Measurements from ENCODE around the gene FOXO3.

FOXO3 gene

GRCh38 chr6:108630050-108630714, 69.5 kb downstream of the FOXO3 start:
- Histone ChIP-seq H3K4me1 (ENCODE audit: control insufficient read depth in 1 of 2, insufficient read depth in 2 of 2, low read length in 2 of 2) (peaks cover 7 to 16% of the 10 kb centered on the region in 2 experiments), H3K4me2 (ENCODE audit: low read length) (no peak overlapping the region), H2AK5ac (ENCODE audit: low read length) (no peak overlapping the region), H3K14ac (ENCODE audit: low read length) (no peak overlapping the region), H3K79me1 (ENCODE audit: low read length) (peaks cover 2% of the 10 kb centered on the region), H3K4me3 (ENCODE audit: low read depth, low read length) (no peak overlapping the region), H3K23ac (ENCODE audit: low read length) (no peak overlapping the region), H3K9ac (ENCODE audit: low read length) (no peak overlapping the region), H2AFZ (ENCODE audit: insufficient read depth, low read length, poor library complexity) (no peak overlapping the region), H2BK120ac (ENCODE audit: insufficient read depth, low read length, poor library complexity) (no peak overlapping the region), H2BK12ac (ENCODE audit: low read length) (no peak overlapping the region), H3K4ac (ENCODE audit: low read depth, low read length) (peak overlapping the region; percentile 4), H3K27me3 (ENCODE audit: insufficient read depth, low read length) (no peaks in the 10 kb centered on the region), H3K79me2 (ENCODE audit: control insufficient read depth, insufficient read depth, low read length, poor library complexity) (peaks cover 5% of the 10 kb centered on the region), H3K9me3 (ENCODE audit: insufficient read depth, low read depth, low read length) (no peaks in the 10 kb centered on the region), H4K91ac (ENCODE audit: low read depth, low read length) (no peak overlapping the region), H3K18ac (ENCODE audit: low read length) (no peak overlapping the region), H3K27ac (ENCODE audit: low read depth, low read length) (peak overlapping the region; percentile 5), H4K8ac (ENCODE audit: low read depth, low read length) (no peak overlapping the region), H3K36me3 (ENCODE audit: control insufficient read depth in 1 of 2, insufficient read depth in 2 of 2, low read length in 2 of 2) (no peaks in the 10 kb centered on the region), H4K12ac (ENCODE audit: low read depth, low read length) (no peak overlapping the region), H2BK5ac (ENCODE audit: low read depth, low read length, poor library complexity) (no peak overlapping the region)
- WGBS (ENCODE audit: extremely low coverage, insufficient coverage, insufficient read length) = 100% methylated on average over 1 of the region's 4 CpGs
- DNase-seq = peak in 1 of 2 donors; percentile 15

- no peaks in the 10 kb centered on the region for H3K9me3 ChIP-seq (ENCODE audit: insufficient read depth, low read depth, low read length)
- no peak overlapping the region for H2AK5ac ChIP-seq (ENCODE audit: low read length)
- no peak overlapping the region for H3K4me2 ChIP-seq (ENCODE audit: low read length)
- no peak overlapping the region for H3K27ac ChIP-seq (ENCODE audit: low read depth, low read length)
- peak overlapping the region; percentile 31 for H4K8ac ChIP-seq (ENCODE audit: low read depth, low read length)
- H3K9ac ChIP-seq (ENCODE audit: low read length) = no peak overlapping the region
- no peak overlapping the region for H2BK120ac ChIP-seq (ENCODE audit: insufficient read depth, low read length, poor library complexity)
- H2AFZ ChIP-seq (ENCODE audit: insufficient read depth, low read length, poor library complexity) = no peak overlapping the region
- no peak overlapping the region for H4K91ac ChIP-seq (ENCODE audit: low read depth, low read length)
- no peak overlapping the region for H3K14ac ChIP-seq (ENCODE audit: low read length)
- no peak overlapping the region for H3K23ac ChIP-seq (ENCODE audit: low read length)
- no peak overlapping the region for H3K4me3 ChIP-seq (ENCODE audit: low read depth, low read length)
- no peak overlapping the region for H2BK12ac ChIP-seq (ENCODE audit: low read length)
- peaks cover 2% of the 10 kb centered on the region for H3K79me1 ChIP-seq (ENCODE audit: low read length)
- peak overlapping the region; percentile 86 for H3K4ac ChIP-seq (ENCODE audit: low read depth, low read length)
- peaks cover 12 to 21% of the 10 kb centered on the region in 2 experiments for H3K4me1 ChIP-seq (ENCODE audit: control insufficient read depth in 1 of 2, insufficient read depth in 2 of 2, low read length in 2 of 2)
- H3K18ac ChIP-seq (ENCODE audit: low read length) = no peak overlapping the region
- H3K79me2 ChIP-seq (ENCODE audit: control insufficient read depth, insufficient read depth, low read length, poor library complexity) = peaks cover 10% of the 10 kb centered on the region
- no peaks in the 10 kb centered on the region for H3K36me3 ChIP-seq (ENCODE audit: control insufficient read depth in 1 of 2, insufficient read depth in 2 of 2, low read length in 2 of 2)
- WGBS (ENCODE audit: extremely low coverage, insufficient coverage, insufficient read length) = no CpG with 5 or more reads among the region's 5 CpGs
- no peak for DNase-seq
- H4K12ac ChIP-seq (ENCODE audit: low read depth, low read length) = no peak overlapping the region
- H3K27me3 ChIP-seq (ENCODE audit: insufficient read depth, low read length) = no peaks in the 10 kb centered on the region
- no peak overlapping the region for H2BK5ac ChIP-seq (ENCODE audit: low read depth, low read length, poor library complexity)
These were observed 71.7 kb downstream of the FOXO3 start for GRCh38 chr6:108632441-108632840.

GRCh38 chr6:108633436-108633835, 72.7 kb downstream of the FOXO3 start:
- no peak overlapping the region for H3K27ac ChIP-seq (ENCODE audit: low read depth, low read length)
- H3K79me1 ChIP-seq (ENCODE audit: low read length) = peaks cover 2% of the 10 kb centered on the region
- WGBS (ENCODE audit: extremely low coverage, insufficient coverage, insufficient read length) = no CpG with 5 or more reads among the region's 1 CpG
- H3K18ac ChIP-seq (ENCODE audit: low read length) = no peak overlapping the region
- no peak overlapping the region for H2AFZ ChIP-seq (ENCODE audit: insufficient read depth, low read length, poor library complexity)
- no peak overlapping the region for H3K4ac ChIP-seq (ENCODE audit: low read depth, low read length)
- no peak overlapping the region for H2BK120ac ChIP-seq (ENCODE audit: insufficient read depth, low read length, poor library complexity)
- no peaks in the 10 kb centered on the region for H3K9me3 ChIP-seq (ENCODE audit: insufficient read depth, low read depth, low read length)
- H3K79me2 ChIP-seq (ENCODE audit: control insufficient read depth, insufficient read depth, low read length, poor library complexity) = peaks cover 9% of the 10 kb centered on the region
- H3K4me2 ChIP-seq (ENCODE audit: low read length) = no peak overlapping the region
- no peak overlapping the region for H3K23ac ChIP-seq (ENCODE audit: low read length)
- no peak overlapping the region for H4K91ac ChIP-seq (ENCODE audit: low read depth, low read length)
- no peak overlapping the region for H2BK5ac ChIP-seq (ENCODE audit: low read depth, low read length, poor library complexity)
- H3K4me3 ChIP-seq (ENCODE audit: low read depth, low read length) = no peak overlapping the region
- H4K8ac ChIP-seq (ENCODE audit: low read depth, low read length) = no peak overlapping the region
- no peak for DNase-seq
- H3K36me3 ChIP-seq (ENCODE audit: control insufficient read depth in 1 of 2, insufficient read depth in 2 of 2, low read length in 2 of 2) = no peaks in the 10 kb centered on the region
- H4K12ac ChIP-seq (ENCODE audit: low read depth, low read length) = no peak overlapping the region
- H2BK12ac ChIP-seq (ENCODE audit: low read length) = no peak overlapping the region
- H3K27me3 ChIP-seq (ENCODE audit: insufficient read depth, low read length) = no peaks in the 10 kb centered on the region
- no peak overlapping the region for H2AK5ac ChIP-seq (ENCODE audit: low read length)
- peaks cover 12 to 21% of the 10 kb centered on the region in 2 experiments for H3K4me1 ChIP-seq (ENCODE audit: control insufficient read depth in 1 of 2, insufficient read depth in 2 of 2, low read length in 2 of 2)
- H3K9ac ChIP-seq (ENCODE audit: low read length) = no peak overlapping the region
- H3K14ac ChIP-seq (ENCODE audit: low read length) = no peak overlapping the region

GRCh38 chr6:108635505-108636226, 74.9 kb downstream of the FOXO3 start:
- DNase-seq = no peak
- no CpG with 5 or more reads among the region's 6 CpGs for WGBS (ENCODE audit: extremely low coverage, insufficient coverage, insufficient read length)

More at GRCh38 chr6:108635505-108636226, 74.9 kb downstream of the FOXO3 start:
- no peak overlapping the region for H3K14ac ChIP-seq (ENCODE audit: low read length)
- no peaks in the 10 kb centered on the region for H3K27me3 ChIP-seq (ENCODE audit: insufficient read depth, low read length)
- H3K4me3 ChIP-seq (ENCODE audit: low read depth, low read length) = no peak overlapping the region
- H2BK120ac ChIP-seq (ENCODE audit: insufficient read depth, low read length, poor library complexity) = no peak overlapping the region
- no peaks in the 10 kb centered on the region for H3K9me3 ChIP-seq (ENCODE audit: insufficient read depth, low read depth, low read length)
- no peak overlapping the region for H2AFZ ChIP-seq (ENCODE audit: insufficient read depth, low read length, poor library complexity)
- H3K18ac ChIP-seq (ENCODE audit: low read length) = no peak overlapping the region
- peak overlapping the region; percentile 65 for H3K4ac ChIP-seq (ENCODE audit: low read depth, low read length)
- no peak overlapping the region for H2AK5ac ChIP-seq (ENCODE audit: low read length)
- H3K9ac ChIP-seq (ENCODE audit: low read length) = no peak overlapping the region
- H3K36me3 ChIP-seq (ENCODE audit: control insufficient read depth in 1 of 2, insufficient read depth in 2 of 2, low read length in 2 of 2) = no peaks in the 10 kb centered on the region
- H3K27ac ChIP-seq (ENCODE audit: low read depth, low read length) = no peak overlapping the region
- no peak overlapping the region for H3K23ac ChIP-seq (ENCODE audit: low read length)
- H2BK5ac ChIP-seq (ENCODE audit: low read depth, low read length, poor library complexity) = no peak overlapping the region
- no peak overlapping the region for H3K4me2 ChIP-seq (ENCODE audit: low read length)
- peaks cover 5 to 14% of the 10 kb centered on the region in 2 experiments for H3K4me1 ChIP-seq (ENCODE audit: control insufficient read depth in 1 of 2, insufficient read depth in 2 of 2, low read length in 2 of 2)
- H2BK12ac ChIP-seq (ENCODE audit: low read length) = no peak overlapping the region
- no peaks in the 10 kb centered on the region for H3K79me1 ChIP-seq (ENCODE audit: low read length)
- H3K79me2 ChIP-seq (ENCODE audit: control insufficient read depth, insufficient read depth, low read length, poor library complexity) = peaks cover 8% of the 10 kb centered on the region
- no peak overlapping the region for H4K8ac ChIP-seq (ENCODE audit: low read depth, low read length)
- no peak overlapping the region for H4K12ac ChIP-seq (ENCODE audit: low read depth, low read length)
- no peak overlapping the region for H4K91ac ChIP-seq (ENCODE audit: low read depth, low read length)

Data from trophoblast cell (in vitro differentiated cells and primary cell).